Measurements from ENCODE around the gene NFYA. TPM values are rescaled to one million over a fixed set of nuclear protein-coding genes. Genes with fewer than 3 reads are reported as not detected.

NFYA gene
- total RNA-seq, 1 experiment from 2014 or later, result 28.7 TPM

DNA sequence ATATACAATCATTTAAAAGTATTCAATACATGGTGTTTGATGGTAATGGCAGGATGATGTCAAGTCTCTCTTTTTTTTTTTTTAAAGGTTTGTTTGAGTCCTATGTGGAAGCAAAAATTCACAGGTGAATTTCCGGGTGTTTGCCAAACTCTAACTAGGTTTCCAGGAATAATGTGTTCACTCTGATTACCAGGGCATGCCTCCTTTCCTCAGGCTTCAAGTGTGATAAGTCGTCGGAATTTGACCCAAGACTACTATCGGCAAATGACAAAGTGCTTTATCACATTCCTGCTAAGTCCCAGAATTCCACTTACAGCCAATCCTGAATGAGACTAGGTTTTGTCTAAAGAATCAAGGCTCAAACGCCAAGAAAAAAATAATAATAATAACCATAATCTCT, 7.9 kb upstream of the NFYA start:
- intact Hi-C loops (cut with micrococcal nuclease), result loop anchor here (5.0 kb wide), 1 partner anchor 1718 kb away; no protein-coding TSS in a partner anchor
- H3K36me3 ChIP-seq (ENCODE audit: control insufficient read depth in 1 of 2, insufficient read depth in 2 of 2, low read length in 2 of 2), result peaks cover 0 to 10% of the 10 kb centered on the region in 2 experiments; a peak in 2 of 4 replicates
- no peaks in the 10 kb centered on the region for H3K27me3 ChIP-seq (ENCODE audit: insufficient read depth, low read length)
- no peaks in the 10 kb centered on the region for H4K20me1 ChIP-seq (ENCODE audit: insufficient read depth)
- POLR2A ChIA-PET, result no interaction called here
- H3K9me2 ChIP-seq (ENCODE audit: insufficient read depth), result no peaks in the 10 kb centered on the region
- CTCF ChIA-PET, result no interaction called here
- H3K27ac ChIP-seq (ENCODE audit: low read depth, low read length), result no peak overlapping the region
- no peak overlapping the region for H3K9ac ChIP-seq (ENCODE audit: low read length)
- BruUV-seq (replicated peaks), result no TSS peak
- H3K4me1 ChIP-seq (ENCODE audit: control insufficient read depth in 1 of 2, insufficient read depth in 2 of 2, low read length in 2 of 2), result peaks cover 0 to 4% of the 10 kb centered on the region in 2 experiments; a peak in 1 of 4 replicates
- TF ChIP-seq YY1 (IDR thresholded peaks at IDR 0.05; ENCODE audit: extremely low read depth, insufficient replicate concordance, low read depth, low read length), result no peak
- TF ChIP-seq EZH2phosphoT487 (IDR thresholded peaks at IDR 0.05; ENCODE audit: borderline replicate concordance), result no peak
- no peak for TF ChIP-seq ELF1 (IDR thresholded peaks at IDR 0.05; ENCODE audit: borderline replicate concordance, low read depth)
- TF ChIP-seq, protein P1, sequence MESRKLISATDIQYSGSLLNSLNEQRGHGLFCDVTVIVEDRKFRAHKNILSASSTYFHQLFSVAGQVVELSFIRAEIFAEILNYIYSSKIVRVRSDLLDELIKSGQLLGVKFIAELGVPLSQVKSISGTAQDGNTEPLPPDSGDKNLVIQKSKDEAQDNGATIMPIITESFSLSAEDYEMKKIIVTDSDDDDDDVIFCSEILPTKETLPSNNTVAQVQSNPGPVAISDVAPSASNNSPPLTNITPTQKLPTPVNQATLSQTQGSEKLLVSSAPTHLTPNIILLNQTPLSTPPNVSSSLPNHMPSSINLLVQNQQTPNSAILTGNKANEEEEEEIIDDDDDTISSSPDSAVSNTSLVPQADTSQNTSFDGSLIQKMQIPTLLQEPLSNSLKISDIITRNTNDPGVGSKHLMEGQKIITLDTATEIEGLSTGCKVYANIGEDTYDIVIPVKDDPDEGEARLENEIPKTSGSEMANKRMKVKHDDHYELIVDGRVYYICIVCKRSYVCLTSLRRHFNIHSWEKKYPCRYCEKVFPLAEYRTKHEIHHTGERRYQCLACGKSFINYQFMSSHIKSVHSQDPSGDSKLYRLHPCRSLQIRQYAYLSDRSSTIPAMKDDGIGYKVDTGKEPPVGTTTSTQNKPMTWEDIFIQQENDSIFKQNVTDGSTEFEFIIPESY (IDR thresholded peaks at IDR 0.05; ENCODE audit: extremely low read depth, insufficient replicate concordance, low read length), result no peak
- no peak for TF ChIP-seq JUND (IDR thresholded peaks at IDR 0.05)
- no peak for TF ChIP-seq REST (IDR thresholded peaks at IDR 0.05; ENCODE audit: low read depth)
- TF ChIP-seq ZFX (IDR thresholded peaks at IDR 0.05), result no peak
- no peak for TF ChIP-seq TCF7L2 (IDR thresholded peaks at IDR 0.05; ENCODE audit: borderline replicate concordance, extremely low read depth, insufficient read depth, insufficient read length)
- TF ChIP-seq POLR2A (IDR thresholded peaks at IDR 0.05; ENCODE audit: borderline replicate concordance, extremely low read depth, insufficient read depth, insufficient read length), result no peak
- no peaks in the 10 kb centered on the region for H3K79me2 ChIP-seq (ENCODE audit: insufficient read depth, low read length)
- H2AFZ ChIP-seq (ENCODE audit: low read depth, low read length, poor library complexity, severe bottlenecking), result no peak overlapping the region
- no peaks in the 10 kb centered on the region for H3K9me3 ChIP-seq (ENCODE audit: control insufficient read depth in 1 of 2, insufficient read depth in 1 of 2, low read depth in 1 of 2, low read length in 2 of 2)
- ATAC-seq (no peak), DNase-seq (ENCODE audit: low read depth, low spot score) (no peak)
- RAD21 ChIA-PET (ENCODE audit: low non-redundant PET in 1 of 2, low total read pairs in 2 of 2, uncharacterized antibody in 2 of 2, unreplicated experiment in 2 of 2), result no interaction called here
- H3K4me3 ChIP-seq (replicated peaks in 1 of 2; ENCODE audit: low read depth in 1 of 2, low read length in 2 of 2), result no peak overlapping the region
- no peak overlapping the region for H3K4me2 ChIP-seq (ENCODE audit: low read length)

Data from HCT116 (cell line).